ENCODE data around the gene CTIF. TPM values are rescaled to one million over a fixed set of nuclear protein-coding genes. Genes with fewer than 3 reads are reported as not detected.
A peak's percentile ranks its signal among the peaks of the same experiment; 100 is the strongest.
"Not testable (repeated sequence)": the region's sequence is repeated elsewhere in the genome, so short reads cannot be mapped to it uniquely, and the experiment has no call there.

The CTIF gene
- total and polyA plus RNA-seq, 2 experiments from 2014 or later, result 22.1 to 27.9 TPM

GRCh38 chr18:48504819-48505218, 34.0 kb upstream of the CTIF start:
- Histone ChIP-seq H3K9me3 (ENCODE audit: low read depth) (no peaks in the 10 kb centered on the region), H3K4me1 (ENCODE audit: insufficient read depth) (no peaks in the 10 kb centered on the region), H3K4me3 (no peak overlapping the region), H3K79me2 (no peaks in the 10 kb centered on the region), H3K36me3 (replicated peaks; ENCODE audit: insufficient read depth, low read depth) (no peaks in the 10 kb centered on the region), H3K4me2 (no peak overlapping the region), H3K27ac (no peak overlapping the region), H3K9me2 (replicated peaks; ENCODE audit: insufficient read depth) (no peaks in the 10 kb centered on the region), H4K20me1 (ENCODE audit: insufficient read depth, poor library complexity, severe bottlenecking) (no peaks in the 10 kb centered on the region), H3K27me3 (no peaks in the 10 kb centered on the region), H2AFZ (no peak overlapping the region)
- TF ChIP-seq EZH2 (IDR thresholded peaks at IDR 0.05; ENCODE audit: borderline replicate concordance) (no peak), EZH2phosphoT487 (IDR thresholded peaks at IDR 0.05; ENCODE audit: low read depth, severe bottlenecking, unreplicated experiment) (no peak), CTCF (IDR thresholded peaks at IDR 0.05; ENCODE audit: poor library complexity) (no peak)
- no peak for DNase-seq (ENCODE audit: low spot score)

- H3K9me2 ChIP-seq (replicated peaks; ENCODE audit: insufficient read depth); H3K36me3 ChIP-seq (replicated peaks; ENCODE audit: insufficient read depth, low read depth); H3K9me3 ChIP-seq (ENCODE audit: low read depth); H3K4me1 ChIP-seq (ENCODE audit: insufficient read depth); H4K20me1 ChIP-seq (ENCODE audit: insufficient read depth, poor library complexity, severe bottlenecking); H3K4me2 ChIP-seq; H3K4me3 ChIP-seq; H3K27ac ChIP-seq; H3K79me2 ChIP-seq; DNase-seq (ENCODE audit: low spot score); H2AFZ ChIP-seq; H3K27me3 ChIP-seq: not testable (repeated sequence)
- 96% methylated on average over 1 of the region's 1 CpG for WGBS (ENCODE audit: low lambda C conversion rate, missing lambda C conversion rate)
These were observed 31.8 kb upstream of the CTIF start for GRCh38 chr18:48506983-48507568.

GRCh38 chr18:48512498-48512897, 26.3 kb upstream of the CTIF start:
- not testable (repeated sequence) for H4K20me1 ChIP-seq (ENCODE audit: insufficient read depth, poor library complexity, severe bottlenecking); H3K9me2 ChIP-seq (replicated peaks; ENCODE audit: insufficient read depth); H3K4me2 ChIP-seq; H3K4me3 ChIP-seq; H3K9me3 ChIP-seq (ENCODE audit: low read depth); H3K79me2 ChIP-seq; H3K27me3 ChIP-seq; H3K36me3 ChIP-seq (replicated peaks; ENCODE audit: insufficient read depth, low read depth); DNase-seq (ENCODE audit: low spot score); H3K4me1 ChIP-seq (ENCODE audit: insufficient read depth); H2AFZ ChIP-seq
- WGBS (ENCODE audit: low lambda C conversion rate, missing lambda C conversion rate), result 58% methylated on average over 4 of the region's 4 CpGs
- H3K27ac ChIP-seq, result peak overlapping the region; percentile 76

DNA sequence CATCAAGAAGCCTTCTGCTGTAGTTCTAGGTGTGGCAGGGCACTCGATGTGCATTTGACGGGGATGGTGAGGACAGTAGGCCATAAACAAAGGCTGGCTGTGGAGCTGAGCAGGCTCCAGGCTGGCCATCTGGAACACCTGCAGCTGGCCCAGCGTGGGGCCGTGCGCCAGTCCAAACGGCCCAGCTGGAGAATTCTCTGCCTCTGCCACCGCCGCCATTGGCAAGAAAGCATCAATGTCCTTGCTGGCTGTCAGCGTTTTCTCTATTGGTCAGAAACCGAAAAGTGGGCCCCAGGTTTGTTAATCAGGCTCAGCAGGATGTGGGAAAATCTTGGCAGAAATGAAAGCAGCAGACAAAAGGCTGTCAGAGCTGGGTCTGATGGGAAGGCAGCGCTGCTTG, 24.0 kb upstream of the CTIF start:
- H3K27me3 ChIP-seq, result no peaks in the 10 kb centered on the region
- no peak overlapping the region for H3K4me2 ChIP-seq
- H3K36me3 ChIP-seq (replicated peaks; ENCODE audit: insufficient read depth, low read depth), result no peaks in the 10 kb centered on the region
- H2AFZ ChIP-seq, result no peak overlapping the region
- H3K9me3 ChIP-seq (ENCODE audit: low read depth), result no peaks in the 10 kb centered on the region
- H3K4me1 ChIP-seq (ENCODE audit: insufficient read depth), result no peaks in the 10 kb centered on the region
- no peak for DNase-seq (ENCODE audit: low spot score)
- no peaks in the 10 kb centered on the region for H4K20me1 ChIP-seq (ENCODE audit: insufficient read depth, poor library complexity, severe bottlenecking)
- TF ChIP-seq EZH2phosphoT487 (IDR thresholded peaks at IDR 0.05; ENCODE audit: low read depth, severe bottlenecking, unreplicated experiment), result no peak
- no peak overlapping the region for H3K27ac ChIP-seq
- no peaks in the 10 kb centered on the region for H3K9me2 ChIP-seq (replicated peaks; ENCODE audit: insufficient read depth)
- H3K4me3 ChIP-seq, result no peak overlapping the region
- no peaks in the 10 kb centered on the region for H3K79me2 ChIP-seq
- 89% methylated on average over 11 of the region's 11 CpGs for WGBS (ENCODE audit: low lambda C conversion rate, missing lambda C conversion rate)

DNA sequence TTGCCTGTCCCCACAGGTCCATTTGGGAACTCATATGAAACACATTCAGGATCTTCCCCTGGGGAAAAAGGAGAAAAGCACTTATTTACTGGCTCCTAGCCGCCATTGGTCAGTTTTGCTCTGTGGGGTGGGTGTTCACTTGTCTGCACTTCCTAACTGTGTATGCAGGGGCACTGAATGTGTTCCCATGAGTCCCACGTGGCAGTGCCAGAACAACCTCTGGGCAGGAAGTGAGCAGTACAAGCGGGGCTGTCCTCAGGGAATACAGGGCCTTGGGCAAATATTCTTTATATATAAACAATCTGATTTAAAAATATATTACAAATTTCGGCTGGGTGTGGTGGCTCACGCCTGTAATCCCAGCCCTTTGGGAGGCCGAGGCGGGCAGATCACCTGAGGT, 21.8 kb upstream of the CTIF start:
- no peak for TF ChIP-seq EZH2 (IDR thresholded peaks at IDR 0.05; ENCODE audit: borderline replicate concordance)
- no peak for TF ChIP-seq EZH2phosphoT487 (IDR thresholded peaks at IDR 0.05; ENCODE audit: low read depth, severe bottlenecking, unreplicated experiment)
- TF ChIP-seq CTCF (IDR thresholded peaks at IDR 0.05; ENCODE audit: poor library complexity), result no peak
- Histone ChIP-seq H3K27ac (no peak overlapping the region), H3K4me2 (peak overlapping the region; percentile 13), H3K36me3 (replicated peaks; ENCODE audit: insufficient read depth, low read depth) (no peaks in the 10 kb centered on the region), H3K27me3 (no peaks in the 10 kb centered on the region), H4K20me1 (ENCODE audit: insufficient read depth, poor library complexity, severe bottlenecking) (no peaks in the 10 kb centered on the region), H3K79me2 (no peaks in the 10 kb centered on the region), H3K9me3 (ENCODE audit: low read depth) (no peaks in the 10 kb centered on the region), H3K4me3 (no peak overlapping the region), H2AFZ (no peak overlapping the region), H3K9me2 (replicated peaks; ENCODE audit: insufficient read depth) (no peaks in the 10 kb centered on the region), H3K4me1 (ENCODE audit: insufficient read depth) (no peaks in the 10 kb centered on the region)
- no peak for DNase-seq (ENCODE audit: low spot score)
- 91% methylated on average over 7 of the region's 7 CpGs for WGBS (ENCODE audit: low lambda C conversion rate, missing lambda C conversion rate)

Data from hepatocyte (in vitro differentiated cells).